Fibroblast of villous mesenchyme (primary cell): ENCODE measurements around the gene HOXB3. TPM values are rescaled to one million over a fixed set of nuclear protein-coding genes. Genes with fewer than 3 reads are reported as not detected.

ENCODE experiments used
- DNase-seq: peaks from one replicate; pipeline ENCODE4 v3.0.0-alpha.2; 2010; ENCODE audit warnings: low read depth
- H3K4me3 ChIP-seq: 2 replicates; pipeline ENCODE4 v1.5.1; 2011; ENCODE audit warnings: low read depth, mild to moderate bottlenecking, low read length
- CTCF ChIP-seq: IDR thresholded peaks from 2 replicates; pipeline ENCODE4 v1.5.1; 2012; ENCODE audit warnings: low read depth, mild to moderate bottlenecking, low read length; ENCODE audit not compliant: insufficient read depth
- total RNA-seq: library from RNA; depleted of rRNA; stranded (reverse); fragments of >200 nt; gene quantifications from 2 replicates; pipeline ENCODE4 v1.2.3, GENCODE V29; 2012

The HOXB3 gene
- total RNA-seq, 1 donor, result 4.3 TPM

- no peak for DNase-seq
- H3K4me3 ChIP-seq, result no peak overlapping the region
- no peak for TF ChIP-seq CTCF
Observed at GRCh38 chr17:48633266-48633677, 43.2 kb upstream of the HOXB3 start.

- H3K4me3 ChIP-seq, result no peak overlapping the region
- TF ChIP-seq CTCF, result no peak
- no peak for DNase-seq
Observed at GRCh38 chr17:48632579-48633265, 42.7 kb upstream of the HOXB3 start.

- no peak for TF ChIP-seq CTCF
Observed at GRCh38 chr17:48631693-48632578, 41.9 kb upstream of the HOXB3 start.

GRCh38 chr17:48630925-48631692 is 41.1 kb upstream of the HOXB3 start:
- no peak overlapping the region for H3K4me3 ChIP-seq
- no peak for TF ChIP-seq CTCF
- DNase-seq, result no peak

More at GRCh38 chr17:48631693-48632578, 41.9 kb upstream of the HOXB3 start:
- no peak overlapping the region for H3K4me3 ChIP-seq
- DNase-seq, result no peak

GRCh38 chr17:48630009-48630924 is 40.2 kb upstream of the HOXB3 start:
- no peak for DNase-seq
- H3K4me3 ChIP-seq, result no peak overlapping the region
- no peak for TF ChIP-seq CTCF

GRCh38 chr17:48629411-48629759 is 39.3 kb upstream of the HOXB3 start:
- TF ChIP-seq CTCF, result no peak
- no peak for DNase-seq
- H3K4me3 ChIP-seq, result no peak overlapping the region
